Liver (tissue), 3 donors: Measurements from ENCODE around the gene LRRC30.

ENCODE experiments used
- CTCF ChIP-seq: fragments of 150-350 bp; IDR thresholded peaks from 2 replicates; pipeline ENCODE4 v1.5.1; 2017; ENCODE audit warnings: improper control_type of control experiment, low read depth, low read length; ENCODE audit not compliant: missing input control
- HNF4G ChIP-seq: IDR thresholded peaks from 2 replicates; pipeline ENCODE4 v1.6.1; 2016; ENCODE audit warnings: antibody characterized with exemption
- JUND ChIP-seq, 2 donors: IDR thresholded peaks; 2 replicates each; pipeline ENCODE4 v1.6.1; 2016; ENCODE audit warnings: antibody characterized with exemption in 2 of 2
- REST ChIP-seq: IDR thresholded peaks from 2 replicates; pipeline ENCODE4 v1.6.1; 2016; ENCODE audit warnings: antibody characterized with exemption, mild to moderate bottlenecking
- TAF1 ChIP-seq: conservative IDR thresholded peaks from 2 replicates; pipeline ENCODE4 v1.6.1; 2016; ENCODE audit warnings: antibody characterized with exemption, mild to moderate bottlenecking
- YY1 ChIP-seq: IDR thresholded peaks from 2 replicates; pipeline ENCODE4 v1.6.1; 2016; ENCODE audit warnings: antibody characterized with exemption, mild to moderate bottlenecking
- donor health status: healthy.
- donor health status: healthy.

GRCh38 chr18:7269942-7270341 lies 39.1 kb downstream of the LRRC30 start:
- no peak for TF ChIP-seq YY1
- no peak for TF ChIP-seq HNF4G
- TF ChIP-seq CTCF = no peak
- no peak for TF ChIP-seq JUND (IDR thresholded peaks at IDR 0.05)
- no peak for TF ChIP-seq TAF1
- TF ChIP-seq REST = no peak
